ENCODE data around the gene FAM124A. TPM values are rescaled to one million over a fixed set of nuclear protein-coding genes. Genes with fewer than 3 reads are reported as not detected.

The FAM124A gene
- total and polyA plus RNA-seq, 2 donors from 2014 or later: 3.5 to 7.7 TPM

DNA sequence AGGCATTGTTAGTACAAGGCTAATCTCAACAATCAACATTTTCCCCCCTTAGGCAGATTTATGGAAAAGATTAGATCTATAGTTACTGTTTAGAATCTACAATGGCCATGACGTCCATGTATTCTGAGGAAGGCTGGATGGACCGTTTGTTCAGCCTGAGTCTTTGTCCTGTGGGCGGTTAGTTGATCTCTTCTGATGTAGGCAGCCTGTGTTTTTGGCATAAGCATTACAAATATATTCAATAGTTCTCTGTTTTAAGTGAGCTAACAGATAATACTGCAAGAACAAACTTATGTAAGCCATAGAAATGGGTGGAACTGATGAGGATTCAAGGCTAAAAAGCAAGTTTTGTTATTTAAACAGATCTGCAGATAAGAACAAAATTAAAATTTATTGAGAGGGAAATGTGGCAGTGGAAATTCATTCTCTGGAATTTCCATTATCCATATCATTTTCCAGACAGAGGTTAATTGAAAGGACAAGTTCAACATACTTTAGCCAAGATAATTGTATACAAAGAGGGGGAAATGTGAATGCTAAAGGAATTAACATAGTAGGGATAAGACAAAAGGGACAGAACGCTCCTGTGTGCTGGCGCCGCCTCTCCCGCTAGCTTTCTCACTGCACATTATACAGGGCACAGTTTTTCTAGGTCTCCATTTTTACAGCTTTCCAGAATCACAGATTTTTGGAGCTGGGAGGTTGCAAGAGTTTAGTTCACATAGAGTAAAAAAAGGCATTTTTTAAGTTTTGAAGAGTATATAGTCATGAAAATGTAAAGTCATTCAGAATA, 48.6 kb downstream of the FAM124A start:
- no peaks in the 10 kb centered on the region for H3K36me3 ChIP-seq (ENCODE audit: control insufficient read depth in 2 of 3, insufficient read depth in 3 of 3, low read length in 3 of 3)
- no peak overlapping the region for H3K9ac ChIP-seq (ENCODE audit: low read length in 3 of 3)
- intact Hi-C loops (cut with DNase I): no loop called here
- no peaks in the 10 kb centered on the region for H3K9me3 ChIP-seq (ENCODE audit: control insufficient read depth in 2 of 3, insufficient read depth in 1 of 3, low read length in 3 of 3)
- no peaks in the 10 kb centered on the region for H3K27me3 ChIP-seq (ENCODE audit: control insufficient read depth, insufficient read depth, low read length)
- DNase-seq (no peak), FAIRE-seq (no peak)
- H3K4me1 ChIP-seq (ENCODE audit: control insufficient read depth in 2 of 3, insufficient read depth in 2 of 3, low read depth in 1 of 3, low read length in 3 of 3): peaks cover 0 to 3% (median 0%) of the 10 kb centered on the region in 3 donors
- H3K4me3 ChIP-seq (ENCODE audit: low read length in 3 of 3): no peak overlapping the region
- H3K27ac ChIP-seq (ENCODE audit: low read depth in 2 of 2, low read length in 2 of 2): no peak overlapping the region
- no peak for TF ChIP-seq CTCF (IDR thresholded peaks at IDR 0.05; ENCODE audit: borderline replicate concordance, extremely low read depth, insufficient read depth)

DNA sequence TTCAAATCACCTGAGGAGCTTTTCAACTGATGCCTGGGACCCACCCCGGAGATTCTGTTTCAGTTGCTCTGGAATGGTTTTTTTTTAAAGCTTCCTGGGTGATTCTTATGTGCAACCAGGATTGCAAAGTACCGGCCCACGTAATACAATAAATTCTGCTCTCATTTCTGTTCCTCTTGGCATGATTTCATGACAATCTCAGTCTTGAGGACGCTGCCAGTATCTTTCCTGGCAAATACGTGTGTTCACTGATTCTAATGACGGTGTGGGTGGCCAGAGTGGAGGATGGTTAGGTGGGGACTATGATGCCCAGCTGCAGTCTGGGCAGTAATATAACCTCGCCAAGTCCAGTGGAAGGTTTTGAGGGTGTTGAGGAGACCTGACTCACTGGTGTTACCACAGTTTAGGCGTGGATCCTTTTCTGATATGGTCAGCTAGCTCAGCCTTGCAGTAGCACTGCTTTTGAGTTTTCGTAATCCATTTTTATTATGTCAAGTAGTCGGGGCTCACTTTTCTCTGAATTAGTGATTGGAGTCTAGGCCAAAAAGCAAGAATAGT, 49.4 kb downstream of the FAM124A start:
- H3K9ac ChIP-seq (ENCODE audit: low read length in 3 of 3): no peak overlapping the region
- H3K4me3 ChIP-seq (ENCODE audit: low read length in 3 of 3): no peak overlapping the region
- peaks cover 0 to 3% (median 0%) of the 10 kb centered on the region in 3 donors for H3K4me1 ChIP-seq (ENCODE audit: control insufficient read depth in 2 of 3, insufficient read depth in 2 of 3, low read depth in 1 of 3, low read length in 3 of 3)
- intact Hi-C loops (cut with DNase I): no loop called here
- H3K27me3 ChIP-seq (ENCODE audit: control insufficient read depth, insufficient read depth, low read length): no peaks in the 10 kb centered on the region
- FAIRE-seq (no peak), DNase-seq (no peak)
- no peak overlapping the region for H3K27ac ChIP-seq (ENCODE audit: low read depth in 2 of 2, low read length in 2 of 2)
- no peaks in the 10 kb centered on the region for H3K9me3 ChIP-seq (ENCODE audit: control insufficient read depth in 2 of 3, insufficient read depth in 1 of 3, low read length in 3 of 3)
- TF ChIP-seq CTCF (IDR thresholded peaks at IDR 0.05; ENCODE audit: borderline replicate concordance, extremely low read depth, insufficient read depth): no peak
- no peaks in the 10 kb centered on the region for H3K36me3 ChIP-seq (ENCODE audit: control insufficient read depth in 2 of 3, insufficient read depth in 3 of 3, low read length in 3 of 3)

- H3K27me3 ChIP-seq (ENCODE audit: control insufficient read depth, insufficient read depth, low read length): no peaks in the 10 kb centered on the region
- no peak overlapping the region for H3K4me3 ChIP-seq (ENCODE audit: low read length in 3 of 3)
Observed at GRCh38 chr13:51275101-51275500, 52.9 kb downstream of the FAM124A start.

More at GRCh38 chr13:51275101-51275500, 52.9 kb downstream of the FAM124A start:
- FAIRE-seq (no peak), DNase-seq (no peak)
- no peak for TF ChIP-seq CTCF (IDR thresholded peaks at IDR 0.05; ENCODE audit: borderline replicate concordance, extremely low read depth, insufficient read depth)
- Histone ChIP-seq H3K4me1 (ENCODE audit: control insufficient read depth in 2 of 3, insufficient read depth in 2 of 3, low read depth in 1 of 3, low read length in 3 of 3) (peaks cover 0 to 8% (median 6%) of the 10 kb centered on the region in 3 donors), H3K9me3 (ENCODE audit: control insufficient read depth in 2 of 3, insufficient read depth in 1 of 3, low read length in 3 of 3) (no peaks in the 10 kb centered on the region), H3K27ac (ENCODE audit: low read depth in 2 of 2, low read length in 2 of 2) (no peak overlapping the region), H3K9ac (ENCODE audit: low read length in 3 of 3) (no peak overlapping the region), H3K36me3 (ENCODE audit: control insufficient read depth in 2 of 3, insufficient read depth in 3 of 3, low read length in 3 of 3) (peaks cover 0 to 5% (median 0%) of the 10 kb centered on the region in 3 donors)
- intact Hi-C loops (cut with DNase I): no loop called here

Data from kidney (tissue), 14 donors.